ENCODE data around the gene MRPL49. TPM values are rescaled to one million over a fixed set of nuclear protein-coding genes. Genes with fewer than 3 reads are reported as not detected.
A peak's percentile ranks its signal among the peaks of the same experiment; 100 is the strongest.

Gene MRPL49
- total RNA-seq, 1 experiment from 2014 or later: 55.9 TPM

- POLR2A ChIA-PET: no interaction called here
Measured at GRCh38 chr11:65132988-65133700, 11.0 kb downstream of the MRPL49 start.

GRCh38 chr11:65133724-65134123 is 11.6 kb downstream of the MRPL49 start:
- CTCF ChIA-PET: interaction anchor here (2.4 to 3.7 kb wide), 4 partner anchors 11 to 48 kb away, joined by 13 to 40 read pairs (median 26); partner anchors contain the start of genes CAPN1, FAU, MRPL49 and TM7SF2
- H3K27ac Mint-ChIP-seq: peak overlapping the region; percentile 97
- POLR2A ChIA-PET: no interaction called here
- DNase-seq (ENCODE audit: low spot score) (no peak), ATAC-seq (no peak)
- H3K36me3 Mint-ChIP-seq: peaks cover 15% of the 10 kb centered on the region
- H3K4me1 Mint-ChIP-seq: peaks cover 18% of the 10 kb centered on the region
- no peaks in the 10 kb centered on the region for H3K9me3 Mint-ChIP-seq
- H3K4me3 Mint-ChIP-seq: peak overlapping the region; percentile 98
- no peaks in the 10 kb centered on the region; the same call in 1 of the 2 replicates for H3K27me3 Mint-ChIP-seq (ENCODE audit: low read depth)
- TF ChIP-seq CBFB (CRISPR knock-in tag; IDR thresholded peaks at IDR 0.05; ENCODE audit: low read depth) (no peak), ZNF396 (CRISPR knock-in tag; IDR thresholded peaks at IDR 0.05; ENCODE audit: borderline replicate concordance) (no peak), ZNF317 (CRISPR knock-in tag; IDR thresholded peaks at IDR 0.05; ENCODE audit: borderline replicate concordance, low read depth) (no peak), AFF4 (CRISPR knock-in tag; IDR thresholded peaks at IDR 0.05; ENCODE audit: borderline replicate concordance) (no peak), JAZF1 (CRISPR knock-in tag; IDR thresholded peaks at IDR 0.05) (no peak), NR3C1 (CRISPR knock-in tag; conservative IDR thresholded peaks at IDR 0.05; ENCODE audit: low read depth) (no peak), KAT7 (CRISPR knock-in tag; IDR thresholded peaks at IDR 0.05; ENCODE audit: borderline replicate concordance) (no peak), ATF1 (CRISPR knock-in tag; IDR thresholded peaks at IDR 0.05) (no peak), ZBTB21 (CRISPR knock-in tag; IDR thresholded peaks at IDR 0.05; ENCODE audit: borderline replicate concordance) (no peak), SOX15 (CRISPR knock-in tag; IDR thresholded peaks at IDR 0.05) (no peak), RELA (CRISPR knock-in tag; IDR thresholded peaks at IDR 0.05; ENCODE audit: borderline replicate concordance) (no peak), GABPB1 (CRISPR knock-in tag; IDR thresholded peaks at IDR 0.05) (no peak), NFE2L1 (CRISPR knock-in tag; IDR thresholded peaks at IDR 0.05) (no peak), JUN (CRISPR knock-in tag; IDR thresholded peaks at IDR 0.05) (no peak), FOXJ3 (CRISPR knock-in tag; IDR thresholded peaks at IDR 0.05; ENCODE audit: borderline replicate concordance) (no peak), NFYB (CRISPR knock-in tag; conservative IDR thresholded peaks at IDR 0.05; ENCODE audit: low read depth) (no peak), ZNF416 (CRISPR knock-in tag; IDR thresholded peaks at IDR 0.05) (no peak)

More at GRCh38 chr11:65132988-65133700, 11.0 kb downstream of the MRPL49 start:
- TF ChIP-seq E2F4 (CRISPR knock-in tag; IDR thresholded peaks at IDR 0.05; ENCODE audit: borderline replicate concordance, low read depth) (no peak), ATF3 (CRISPR knock-in tag; conservative IDR thresholded peaks at IDR 0.05) (no peak), MLX (CRISPR knock-in tag; IDR thresholded peaks at IDR 0.05) (no peak), ZNF671 (CRISPR knock-in tag; IDR thresholded peaks at IDR 0.05) (no peak), ATF2 (CRISPR knock-in tag; IDR thresholded peaks at IDR 0.05; ENCODE audit: borderline replicate concordance, low read depth) (no peak), SMAD4 (CRISPR knock-in tag; IDR thresholded peaks at IDR 0.05) (no peak), JUN (CRISPR knock-in tag; IDR thresholded peaks at IDR 0.05) (no peak), ZNF138 (CRISPR knock-in tag; conservative IDR thresholded peaks at IDR 0.05) (no peak), NFYB (CRISPR knock-in tag; conservative IDR thresholded peaks at IDR 0.05; ENCODE audit: low read depth) (no peak), NFE2L1 (CRISPR knock-in tag; IDR thresholded peaks at IDR 0.05) (no peak), FOXJ3 (CRISPR knock-in tag; IDR thresholded peaks at IDR 0.05; ENCODE audit: borderline replicate concordance) (no peak), RELA (CRISPR knock-in tag; IDR thresholded peaks at IDR 0.05; ENCODE audit: borderline replicate concordance) (no peak)
- peaks cover 15% of the 10 kb centered on the region for H3K36me3 Mint-ChIP-seq
- ATAC-seq (peak; percentile 46), DNase-seq (ENCODE audit: low spot score) (peak; percentile 74)
- CTCF ChIA-PET: interaction anchor here (2.4 to 3.7 kb wide), 3 partner anchors 15 to 48 kb away, joined by 18 to 40 read pairs (median 35); partner anchors contain the start of genes CAPN1, TM7SF2 and ZNHIT2
- H3K27me3 Mint-ChIP-seq (ENCODE audit: low read depth): no peaks in the 10 kb centered on the region
- peak overlapping the region; percentile 97 for H3K27ac Mint-ChIP-seq
- H3K4me1 Mint-ChIP-seq: peaks cover 18% of the 10 kb centered on the region
- peak overlapping the region; percentile 98 for H3K4me3 Mint-ChIP-seq
- no peaks in the 10 kb centered on the region for H3K9me3 Mint-ChIP-seq

Measured in WTC11 (cell line).